IMR-90 (cell line): Measurements from ENCODE around the gene PRKN. TPM values are rescaled to one million over a fixed set of nuclear protein-coding genes. Genes with fewer than 3 reads are reported as not detected.

Experiments used
- ATAC-seq: fragments of 200-7000 bp; cut with Tn5 transposase; 2 replicates; pipeline ENCODE4 v1.9.1; 2020; ENCODE audit warnings: low read depth, mild to moderate bottlenecking, moderate library complexity
- BruUV-seq: library from RNA; stranded (reverse); fragments of 400-500 nt; replicated peaks from 2 replicates; lab custom pipeline; 2021; lab: Mats Ljungman, UMichigan
- CTCF ChIA-PET: fragments of 300-600 bp; formaldehyde crosslinking; extraction: SDS; loops from one replicate; lab custom pipeline; 2021; ENCODE audit warnings: antibody characterized with exemption; lab: Yijun Ruan, JAX
- POLR2A ChIA-PET: fragments of 300-600 bp; sonication (Branson Sonifier 250); formaldehyde crosslinking; loops from one replicate; lab custom pipeline; 2022; ENCODE audit warnings: antibody characterized with exemption; ENCODE audit not compliant: unreplicated experiment; lab: Charles Lee
- DNase-seq: peaks from one replicate; pipeline ENCODE4 v3.0.0; 2013
- H2AFZ ChIP-seq: replicated peaks from 2 replicates; pipeline ENCODE3; 2013; ENCODE audit warnings: low read length, mild to moderate bottlenecking; ENCODE audit not compliant: poor library complexity
- H2AK5ac ChIP-seq: 2 replicates; pipeline ENCODE4 v1.6.1; 2013; ENCODE audit warnings: low read depth, low read length, inconsistent platforms
- H2AK9ac ChIP-seq: replicated peaks from 2 replicates; pipeline ENCODE3; 2013; ENCODE audit warnings: mild to moderate bottlenecking, low read depth, low read length, moderate library complexity; ENCODE audit not compliant: poor library complexity
- H2BK120ac ChIP-seq: 2 replicates; pipeline ENCODE4 v1.6.1; 2013; ENCODE audit warnings: low read depth, low read length, inconsistent platforms
- H2BK15ac ChIP-seq: 3 replicates; pipeline ENCODE4 v1.6.1; 2013; ENCODE audit warnings: low read depth, low read length, inconsistent platforms
- H2BK20ac ChIP-seq: 2 replicates; pipeline ENCODE4 v1.6.1; 2013; ENCODE audit warnings: low read depth, mild to moderate bottlenecking, inconsistent platforms, low read length, moderate library complexity
- H2BK5ac ChIP-seq: 2 replicates; pipeline ENCODE4 v1.6.1; 2013; ENCODE audit warnings: mild to moderate bottlenecking, low read depth, low read length, inconsistent platforms; ENCODE audit not compliant: poor library complexity, severe bottlenecking
- H3K14ac ChIP-seq: replicated peaks from 2 replicates; pipeline ENCODE4 v1.6.1; 2013; ENCODE audit warnings: low read depth, low read length, inconsistent platforms
- H3K18ac ChIP-seq: 2 replicates; pipeline ENCODE4 v1.6.1; 2013; ENCODE audit warnings: low read depth, low read length, control low read depth
- H3K23ac ChIP-seq: 2 replicates; pipeline ENCODE4 v1.6.1; 2013; ENCODE audit warnings: low read depth, low read length, inconsistent platforms
- H3K27ac ChIP-seq: 2 replicates; pipeline ENCODE4 v1.5.1; 2013; ENCODE audit warnings: mild to moderate bottlenecking, control low read depth, low read length; ENCODE audit not compliant: insufficient read depth
- H3K27me3 ChIP-seq: 2 replicates; pipeline ENCODE4 v1.6.1; 2013; ENCODE audit warnings: low read length; ENCODE audit not compliant: control insufficient read depth, insufficient read depth
- H3K36me3 ChIP-seq: 2 replicates; pipeline ENCODE4 v1.6.1; 2013; ENCODE audit warnings: low read length, mixed read lengths; ENCODE audit not compliant: control insufficient read depth, insufficient read depth
- H3K4ac ChIP-seq: 2 replicates; pipeline ENCODE4 v1.6.1; 2013; ENCODE audit warnings: low read depth, low read length, inconsistent platforms
- H3K4me1 ChIP-seq: 2 replicates; pipeline ENCODE4 v1.6.1; 2013; ENCODE audit warnings: low read length, mixed read lengths; ENCODE audit not compliant: control insufficient read depth, insufficient read depth
- H3K4me2 ChIP-seq: 2 replicates; pipeline ENCODE4 v1.6.1; 2013; ENCODE audit warnings: low read depth, mild to moderate bottlenecking, control low read depth, low read length, moderate library complexity
- H3K4me3 ChIP-seq: 2 replicates; pipeline ENCODE4 v1.5.1; 2013; ENCODE audit warnings: low read depth, mild to moderate bottlenecking, control low read depth, low read length, moderate library complexity; ENCODE audit not compliant: insufficient read depth
- H3K56ac ChIP-seq: 2 replicates; pipeline ENCODE4 v1.6.1; 2013; ENCODE audit warnings: low read length, inconsistent platforms; ENCODE audit not compliant: insufficient read depth; ENCODE audit errors: extremely low read depth
- H3K79me1 ChIP-seq, 2 experiments: 2 replicates each; pipeline ENCODE4 v1.6.1; 2013; ENCODE audit warnings: low read length in 2 of 2, inconsistent platforms in 1 of 2, low read depth in 1 of 2
- H3K9ac ChIP-seq: 2 replicates; pipeline ENCODE4 v1.6.1; 2013; ENCODE audit warnings: low read depth, low read length, control low read depth
- H3K9me1 ChIP-seq: 2 replicates; pipeline ENCODE4 v1.6.1; 2013; ENCODE audit warnings: low read length, inconsistent platforms; ENCODE audit not compliant: insufficient read depth
- H3K9me3 ChIP-seq: 2 replicates; pipeline ENCODE4 v1.6.1; 2013; ENCODE audit warnings: low read length; ENCODE audit not compliant: control insufficient read depth, insufficient read depth
- H4K20me1 ChIP-seq: 2 replicates; pipeline ENCODE4 v1.6.1; 2013; ENCODE audit warnings: low read length, inconsistent platforms; ENCODE audit not compliant: insufficient read depth
- H4K5ac ChIP-seq: 2 replicates; pipeline ENCODE4 v1.6.1; 2013; ENCODE audit warnings: mild to moderate bottlenecking, low read depth, low read length, control low read depth
- H4K8ac ChIP-seq, 2 experiments: 2 replicates each; pipeline ENCODE4 v1.6.1; 2013; ENCODE audit warnings: low read depth in 2 of 2, low read length in 2 of 2, control low read depth in 1 of 2, inconsistent platforms in 1 of 2
- H4K91ac ChIP-seq: 2 replicates; pipeline ENCODE4 v1.6.1; 2013; ENCODE audit warnings: low read depth, low read length, inconsistent platforms; ENCODE audit not compliant: insufficient read depth
- BHLHE40 ChIP-seq: fragments of 150-350 bp; IDR thresholded peaks from 2 replicates; pipeline ENCODE4 v1.6.1; 2016; ENCODE audit warnings: mild to moderate bottlenecking, low read depth, low read length
- CEBPB ChIP-seq: IDR thresholded peaks from 2 replicates; pipeline ENCODE4 v1.6.1; 2012; ENCODE audit warnings: low read depth, low read length, improper control_type of control experiment
- CHD1 ChIP-seq: IDR thresholded peaks from 2 replicates; pipeline ENCODE4 v1.6.1; 2012; ENCODE audit warnings: low read depth, low read length, improper control_type of control experiment
- CTCF ChIP-seq: conservative IDR thresholded peaks from 2 replicates; pipeline ENCODE4 v1.5.1; 2012; ENCODE audit warnings: mild to moderate bottlenecking, low read depth, low read length, improper control_type of control experiment
- ELK1 ChIP-seq: fragments of 150-350 bp; IDR thresholded peaks from 2 replicates; pipeline ENCODE4 v1.6.1; 2016; ENCODE audit warnings: low read depth, mild to moderate bottlenecking, low read length, moderate library complexity, borderline replicate concordance
- FOS ChIP-seq: fragments of 150-350 bp; IDR thresholded peaks from 2 replicates; pipeline ENCODE4 v1.6.1; 2016; ENCODE audit warnings: low read depth, low read length
- MAFK ChIP-seq: IDR thresholded peaks from 2 replicates; pipeline ENCODE4 v1.6.1; 2012; ENCODE audit warnings: low read depth, low read length, improper control_type of control experiment
- MAZ ChIP-seq: IDR thresholded peaks from 2 replicates; pipeline ENCODE4 v1.6.1; 2012; ENCODE audit warnings: low read depth, mild to moderate bottlenecking, low read length, improper control_type of control experiment, moderate library complexity, borderline replicate concordance
- MXI1 ChIP-seq: IDR thresholded peaks from 2 replicates; pipeline ENCODE4 v1.6.1; 2012; ENCODE audit warnings: low read depth, mild to moderate bottlenecking, low read length, moderate library complexity, borderline replicate concordance
- NFE2L2 ChIP-seq: fragments of 150-350 bp; IDR thresholded peaks from 2 replicates; pipeline ENCODE4 v1.6.1; 2016; ENCODE audit warnings: low read depth, mild to moderate bottlenecking, low read length
- POLR2A ChIP-seq: IDR thresholded peaks from 2 replicates; pipeline ENCODE4 v1.6.1; 2012; ENCODE audit warnings: mild to moderate bottlenecking, low read depth, low read length
- RAD21 ChIP-seq: IDR thresholded peaks from 2 replicates; pipeline ENCODE4 v1.6.1; 2012; ENCODE audit warnings: low read length, improper control_type of control experiment
- RCOR1 ChIP-seq: IDR thresholded peaks from 2 replicates; pipeline ENCODE4 v1.6.1; 2012; ENCODE audit warnings: mild to moderate bottlenecking, low read length, improper control_type of control experiment; ENCODE audit not compliant: insufficient replicate concordance
- RFX5 ChIP-seq: IDR thresholded peaks from 2 replicates; pipeline ENCODE4 v1.8.0; 2012; ENCODE audit warnings: low read depth, mild to moderate bottlenecking, low read length, moderate library complexity
- SMC3 ChIP-seq: fragments of 150-350 bp; IDR thresholded peaks from 2 replicates; pipeline ENCODE4 v1.6.1; 2016; ENCODE audit warnings: low read depth, mild to moderate bottlenecking, antibody characterized with exemption, low read length, moderate library complexity
- USF2 ChIP-seq: fragments of 150-350 bp; IDR thresholded peaks from 2 replicates; pipeline ENCODE4 v1.6.1; 2017; ENCODE audit warnings: mild to moderate bottlenecking, antibody characterized with exemption, low read length, low read depth
- WGBS, 2 experiments: methylation state at CpG; one replicate each; pipeline versions ENCODE4 v1.1.5 to v1.1.7; 2013; ENCODE audit warnings: missing lambda C conversion rate in 2 of 2; ENCODE audit not compliant: insufficient read length in 1 of 2; ENCODE audit errors: extremely low coverage in 2 of 2; 5-methylcytosine and 5-hydroxymethylcytosine counted together
- dilution Hi-C: fragments of 300-500 bp; cut with HindIII; formaldehyde crosslinking; loops from one replicate; pipeline ENCODE4 v1.14.3; 2018; ENCODE audit warnings: low sequenced_read_pairs; ENCODE audit not compliant: unreplicated experiment
- in situ Hi-C: fragments of 300-500 bp; cut with MboI; formaldehyde crosslinking; loops from 3 replicates; pipeline ENCODE4 v1.14.3; 2019; ENCODE audit warnings: low sequenced_read_pairs, inconsistent platforms, mixed read lengths
- intact Hi-C: fragments of 100-400 bp; cut with micrococcal nuclease; formaldehyde crosslinking; loops from 2 replicates; pipeline ENCODE4 v1.10.0; 2022
- polyA plus RNA-seq, 3 experiments: library from polyadenylated mRNA; depleted of rRNA; stranded (reverse); fragments of >200 nt; gene quantifications; 2 replicates each; pipeline ENCODE4 v1.2.3, GENCODE V29; 2012; ENCODE audit warnings: low replicate concordance in 1 of 3
- total RNA-seq: library from RNA; depleted of rRNA; stranded (reverse); fragments of >200 nt; gene quantifications from 2 replicates; pipeline ENCODE4 v1.2.3, GENCODE V29; 2012

The PRKN gene
- total and polyA plus RNA-seq, 2 of the 4 experiments (the other 2 are of a cell fraction), result 0.15 to 0.18 TPM

- Histone ChIP-seq H3K9me3 (peaks cover 13% of the 10 kb centered on the region), H2BK15ac (no peak overlapping the region)
- POLR2A ChIA-PET, result no interaction called here
Measured at GRCh38 chr6:161959072-161959471, 768.5 kb downstream of the PRKN start.

More at GRCh38 chr6:161959072-161959471, 768.5 kb downstream of the PRKN start:
- in situ Hi-C loops (no loop called here), dilution Hi-C loops (no loop called here), intact Hi-C loops (no loop called here)
- no peak overlapping the region for H2AFZ ChIP-seq
- 75% methylated on average over 5 of the region's 12 CpGs; no CpG with 5 or more reads in 1 of the 2 experiments for WGBS, 2 experiments
- H3K4ac ChIP-seq, result no peak overlapping the region
- no peak overlapping the region for H3K56ac ChIP-seq
- H3K27ac ChIP-seq, result no peak overlapping the region
- ATAC-seq, result no peak
- no peaks in the 10 kb centered on the region for H3K9me1 ChIP-seq
- CTCF ChIA-PET, result no interaction called here
- no peak overlapping the region for H2AK9ac ChIP-seq
- no peak overlapping the region for H2BK120ac ChIP-seq
- no peaks in the 10 kb centered on the region for H3K79me1 ChIP-seq
- no peak overlapping the region for H4K91ac ChIP-seq
- H2BK5ac ChIP-seq, result no peak overlapping the region
- no peaks in the 10 kb centered on the region for H4K20me1 ChIP-seq
- H4K5ac ChIP-seq, result no peak overlapping the region
- no peaks in the 10 kb centered on the region for H3K4me1 ChIP-seq
- no peak overlapping the region for H3K18ac ChIP-seq
- TF ChIP-seq RAD21 (no peak), MAFK (no peak), MAZ (no peak), ELK1 (no peak), CTCF (no peak), NFE2L2 (no peak), SMC3 (no peak), FOS (no peak), BHLHE40 (no peak), CEBPB (no peak), POLR2A (no peak), RCOR1 (no peak), MXI1 (no peak), RFX5 (no peak), CHD1 (no peak), USF2 (no peak)
- no TSS peak for BruUV-seq
- H3K4me3 ChIP-seq, result no peak overlapping the region
- no peak for DNase-seq
- H3K36me3 ChIP-seq, result no peaks in the 10 kb centered on the region
- no peak overlapping the region for H3K14ac ChIP-seq
- no peak overlapping the region for H3K9ac ChIP-seq
- no peak overlapping the region for H4K8ac ChIP-seq
- no peak overlapping the region for H3K4me2 ChIP-seq
- H2AK5ac ChIP-seq, result no peak overlapping the region
- no peak overlapping the region for H3K23ac ChIP-seq
- no peak overlapping the region for H2BK20ac ChIP-seq
- no peaks in the 10 kb centered on the region for H3K27me3 ChIP-seq
